GM18508 (cell line): Measurements from ENCODE around the gene TAS2R30.

Source experiments
- ATAC-seq: cut with Tn5 transposase; IDR thresholded peaks from one replicate; pipeline ENCODE4 v1.9.1; 2021; ENCODE audit warnings: moderate number of reproducible peaks; ENCODE audit not compliant: insufficient read depth, unreplicated experiment

The TAS2R30 gene

GRCh38 chr12:11134305-11134704, at the start of gene TAS2R30:
TAS2R30 (minus strand) TSS chr12:11134644; CDS start chr12:11134244, 400 bp downstream.
- no peak for ATAC-seq

- ATAC-seq, result no peak
These were observed 48.6 kb upstream of the TAS2R30 start for GRCh38 chr12:11183011-11183410.

- no peak for ATAC-seq
These were observed 48.1 kb upstream of the TAS2R30 start for GRCh38 chr12:11182529-11182928.

- ATAC-seq, result no peak
These were observed 43.8 kb upstream of the TAS2R30 start for GRCh38 chr12:11178250-11178649.

- ATAC-seq, result no peak
These were observed 39.6 kb upstream of the TAS2R30 start for GRCh38 chr12:11174022-11174421.

- ATAC-seq, result no peak
These were observed 37.7 kb upstream of the TAS2R30 start for GRCh38 chr12:11171969-11172675.

GRCh38 chr12:11171145-11171968, 36.9 kb upstream of the TAS2R30 start, which contains the start of gene SMIM10L1:
SMIM10L1 (plus strand) TSS chr12:11171194; CDS start chr12:11171357, 163 bp downstream.
- peak; percentile 86 for ATAC-seq

GRCh38 chr12:11170810-11171144, 36.3 kb upstream of the TAS2R30 start:
- ATAC-seq, result no peak

- ATAC-seq, result no peak
These were observed 31.9 kb upstream of the TAS2R30 start for GRCh38 chr12:11166300-11166699.

GRCh38 chr12:11164384-11164783, 29.9 kb upstream of the TAS2R30 start:
- ATAC-seq, result no peak

- ATAC-seq, result no peak
These were observed 28.1 kb upstream of the TAS2R30 start for GRCh38 chr12:11162502-11162901.

- ATAC-seq, result no peak
These were observed 24.5 kb upstream of the TAS2R30 start for GRCh38 chr12:11158885-11159444.

- no peak for ATAC-seq
These were observed 20.0 kb upstream of the TAS2R30 start for GRCh38 chr12:11154400-11154925.

GRCh38 chr12:11152725-11153124, 18.3 kb upstream of the TAS2R30 start:
- ATAC-seq, result no peak

- no peak for ATAC-seq
These were observed 16.4 kb upstream of the TAS2R30 start for GRCh38 chr12:11150832-11151231.

GRCh38 chr12:11147420-11147819, 13.0 kb upstream of the TAS2R30 start:
- ATAC-seq, result no peak

- no peak for ATAC-seq
These were observed 9.9 kb upstream of the TAS2R30 start for GRCh38 chr12:11144297-11144696.

GRCh38 chr12:11143352-11143751, 8.9 kb upstream of the TAS2R30 start:
- no peak for ATAC-seq

GRCh38 chr12:11136075-11136474, 1.6 kb upstream of the TAS2R30 start:
- ATAC-seq, result no peak

- ATAC-seq, result no peak
These were observed 628 bp downstream of the TAS2R30 start for GRCh38 chr12:11133816-11134215.

GRCh38 chr12:11133162-11133561, 1.3 kb downstream of the TAS2R30 start:
- ATAC-seq, result no peak
